Hepatocyte (in vitro differentiated cells): ENCODE measurements around the gene TNFRSF1B.

ENCODE experiments used
- CTCF ChIP-seq: fragments of 200-600 bp; sonication (generic); IDR thresholded peaks from 2 replicates; pipeline ENCODE4 v1.5.1; 2016; ENCODE audit warnings: antibody characterized with exemption, mild to moderate bottlenecking; ENCODE audit not compliant: poor library complexity
- EZH2 ChIP-seq: fragments of 200-600 bp; sonication (generic); IDR thresholded peaks from 2 replicates; pipeline ENCODE4 v1.6.1; 2016; ENCODE audit warnings: antibody characterized with exemption, mild to moderate bottlenecking, borderline replicate concordance
- EZH2phosphoT487 ChIP-seq: fragments of 200-600 bp; sonication (generic); IDR thresholded peaks from one replicate; pipeline ENCODE4 v1.6.1; 2018; ENCODE audit warnings: antibody characterized with exemption, mild to moderate bottlenecking, low read depth, moderate library complexity; ENCODE audit not compliant: unreplicated experiment, severe bottlenecking

GRCh38 chr1:12258272-12258671, 91.5 kb downstream of the TNFRSF1B start:
- no peak for TF ChIP-seq CTCF
- TF ChIP-seq EZH2phosphoT487, result no peak
- TF ChIP-seq EZH2, result no peak
